Temporal lobe (tissue), 2 donors: Measurements from ENCODE around the gene ECHDC1. TPM values are rescaled to one million over a fixed set of nuclear protein-coding genes. Genes with fewer than 3 reads are reported as not detected.

Experiments used
- small RNA-seq: library from RNA; depleted of rRNA; stranded (forward); fragments of <200 nt; gene quantifications from one replicate; pipeline ENCODE3, GENCODE V24; 2014; ENCODE audit warnings: low replicate concordance
- total RNA-seq: library from RNA; depleted of rRNA; stranded (reverse); fragments of >200 nt; gene quantifications from one replicate; pipeline ENCODE4 v1.2.3, GENCODE V29; 2014

ECHDC1 gene
- total RNA-seq, 1 donor from 2014 or later: 37.9 TPM

Small RNA genes within 50 kb of the gene (small RNA-seq; reads per million reads assigned to genes)
- gene RNA5SP217: not detected

Other genes with a start within 250 kb of the ECHDC1 start
- 34.4 TPM for gene RSPO3, start 224.9 kb downstream of the ECHDC1 start, total RNA-seq
- 80.4 TPM for gene RNF146, start 76.7 kb downstream of the ECHDC1 start, total RNA-seq
- gene KIAA0408, start 115.8 kb upstream of the ECHDC1 start, total RNA-seq: 114 TPM
- gene C6orf58, start 233.6 kb upstream of the ECHDC1 start, total RNA-seq: 0.25 TPM